HepG2 (cell line): ENCODE results near the gene FAM118A. TPM values are rescaled to one million over a fixed set of nuclear protein-coding genes. Genes with fewer than 3 reads are reported as not detected.

Source experiments
- ATAC-seq: fragments of 200-7000 bp; cut with Tn5 transposase; 3 replicates; pipeline ENCODE4 v1.9.1; 2020; ENCODE audit warnings: mild to moderate bottlenecking, moderate library complexity
- BruUV-seq: library from RNA; stranded (reverse); fragments of 400-500 nt; replicated peaks from 2 replicates; lab custom pipeline; 2021; lab: Mats Ljungman, UMichigan
- CTCF ChIA-PET: fragments of 300-600 bp; formaldehyde crosslinking; extraction: SDS; loops from one replicate; lab custom pipeline; 2021; ENCODE audit warnings: low total read pairs, inconsistent platforms, low intra/inter-chr PET ratio; lab: Yijun Ruan, JAX
- POLR2A ChIA-PET: fragments of 350-600 bp; sonication (Branson Sonifier 250); formaldehyde crosslinking; loops from one replicate; lab custom pipeline; 2020; ENCODE audit warnings: antibody characterized with exemption, inconsistent platforms; lab: Yijun Ruan, JAX
- DNase-seq: peaks from one replicate; pipeline ENCODE4 v3.0.0-alpha.2; 2015; ENCODE audit warnings: low spot score
- FAIRE-seq: peaks from 3 replicates; lab custom pipeline; 2011; peaks lifted over from hg19 to GRCh38; lab: Jason Lieb, UNC
- H2AFZ ChIP-seq: one replicate; pipeline ENCODE4 v1.6.1; 2011; ENCODE audit warnings: low read length, inconsistent platforms
- H3K27ac ChIP-seq: fragments of 300-600 bp; 3 replicates; pipeline ENCODE4 v1.8.0; 2011; ENCODE audit warnings: mixed run types, mild to moderate bottlenecking, mixed read lengths, low read length, inconsistent platforms; ENCODE audit not compliant: insufficient read depth; ENCODE audit errors: extremely low read length
- H3K27me3 ChIP-seq, 2 experiments: fragments of 200-600 bp in 1 of 2; 2 replicates in 1 of 2; 3 replicates in 1 of 2; pipeline versions ENCODE4 v1.6.0 to v1.8.0; 2011; ENCODE audit warnings: low read length in 2 of 2, mild to moderate bottlenecking in 2 of 2, moderate library complexity in 2 of 2, inconsistent platforms in 1 of 2; ENCODE audit not compliant: insufficient read depth in 2 of 2, control insufficient read depth in 1 of 2
- H3K36me3 ChIP-seq, 2 experiments: fragments of 200-600 bp in 1 of 2; replicated peaks in 1 of 2; 2 replicates in 1 of 2; 3 replicates in 1 of 2; pipeline versions ENCODE4 v1.5.1 to v1.8.0; 2011; ENCODE audit warnings: low read length in 2 of 2, inconsistent platforms in 1 of 2; ENCODE audit not compliant: insufficient read depth in 2 of 2, control insufficient read depth in 1 of 2
- H3K4me1 ChIP-seq: 2 replicates; pipeline ENCODE4 v1.5.1; 2012; ENCODE audit warnings: low read length, inconsistent platforms; ENCODE audit not compliant: insufficient read depth
- H3K4me2 ChIP-seq: 2 replicates; pipeline ENCODE4 v1.6.0; 2011; ENCODE audit warnings: low read depth, low read length, inconsistent platforms
- H3K4me3 ChIP-seq, 3 experiments: fragments of 200-600 bp in 1 of 3; sonication (generic), shearing (Covaris generic) in 1 of 3; replicated peaks in 1 of 3; 2 replicates each; pipeline ENCODE4 v1.5.1; 2011 to 2016; ENCODE audit warnings: low read length in 3 of 3, inconsistent platforms in 2 of 3, low read depth in 2 of 3, mild to moderate bottlenecking in 2 of 3, control low read depth in 1 of 3, mixed read lengths in 1 of 3; ENCODE audit not compliant: insufficient read depth in 1 of 3
- H3K79me2 ChIP-seq: one replicate; pipeline ENCODE4 v1.6.1; 2011; ENCODE audit warnings: low read length, inconsistent platforms; ENCODE audit not compliant: insufficient read depth
- H3K9ac ChIP-seq: 2 replicates; pipeline ENCODE4 v1.6.0; 2011; ENCODE audit warnings: mild to moderate bottlenecking, low read depth, low read length, inconsistent platforms; ENCODE audit not compliant: insufficient read depth
- H3K9me3 ChIP-seq: 2 replicates; pipeline ENCODE4 v1.5.1; 2012; ENCODE audit warnings: mild to moderate bottlenecking, low read length
- H4K20me1 ChIP-seq: 2 replicates; pipeline ENCODE4 v1.6.0; 2011; ENCODE audit warnings: inconsistent platforms, mild to moderate bottlenecking, low read length, moderate library complexity; ENCODE audit not compliant: insufficient read depth
- GABPA ChIP-seq, 2 experiments: IDR thresholded peaks; 2 replicates each; pipeline ENCODE4 v1.6.1; 2011 to 2016; ENCODE audit warnings: low read depth in 2 of 2, low read length in 1 of 2, missing biosample characterization in 1 of 2, missing genetic modification characterization in 1 of 2
- HNF4A ChIP-seq: sonication (generic); formaldehyde crosslinking; IDR thresholded peaks from 2 replicates; pipeline ENCODE4 v1.4.0; 2020; ENCODE audit warnings: missing genetic modification reagents
- WGBS: methylation state at CpG from one replicate; pipeline ENCODE4 v1.1.6; 2017; ENCODE audit warnings: low lambda C conversion rate; 5-methylcytosine and 5-hydroxymethylcytosine counted together
- in situ Hi-C: cut with HindIII; loops from 2 replicates; pipeline ENCODE4 v1.10.0; 2017; ENCODE audit warnings: low pct_unique_long_range_greater_than_20kb; ENCODE audit not compliant: extremely low pct_ligation_motif_present
- intact Hi-C: fragments of 100-400 bp; cut with micrococcal nuclease; formaldehyde crosslinking; loops from one replicate; pipeline ENCODE4 v1.10.0; 2022; ENCODE audit not compliant: unreplicated experiment
- polyA plus RNA-seq, 8 experiments: library from polyadenylated mRNA; depleted of rRNA in 3 of 8; stranded (reverse) in 7 of 8; unstranded in 1 of 8; fragments of >200 nt; fragmentation: Illumina TruSeq in 4 of 8; extraction: Trizol in 4 of 8; gene quantifications; 2 replicates each; pipeline versions ENCODE4 v1.2.1 to v1.2.3, GENCODE V29; 2011 to 2016; ENCODE audit warnings: low read depth in 4 of 8, missing spikeins in 1 of 8, mixed read lengths in 1 of 8; ENCODE audit not compliant: insufficient read depth in 1 of 8
- total RNA-seq, 5 experiments: library from RNA; depleted of rRNA; stranded (reverse); fragments of >200 nt; fragmentation: Illumina TruSeq; extraction: Trizol; gene quantifications; 2 replicates each; pipeline ENCODE4 v1.2.3, GENCODE V29; 2016; ENCODE audit warnings: low read depth in 1 of 5
- TF ChIP-seq, protein P1 (sequence below): sonication (generic); formaldehyde crosslinking; IDR thresholded peaks from 2 replicates; pipeline ENCODE4 v1.4.0; 2020; ENCODE audit warnings: missing genetic modification reagents
- TF ChIP-seq, protein P2 (sequence below): IDR thresholded peaks from 2 replicates; pipeline ENCODE4 v1.6.1; 2016; ENCODE audit warnings: mild to moderate bottlenecking

FAM118A gene
- total and polyA plus RNA-seq, 2 of the 13 experiments (the other 11 are each of a cell fraction or from before 2014, with no cell fraction given), result 36.7 to 48.2 TPM

DNA sequence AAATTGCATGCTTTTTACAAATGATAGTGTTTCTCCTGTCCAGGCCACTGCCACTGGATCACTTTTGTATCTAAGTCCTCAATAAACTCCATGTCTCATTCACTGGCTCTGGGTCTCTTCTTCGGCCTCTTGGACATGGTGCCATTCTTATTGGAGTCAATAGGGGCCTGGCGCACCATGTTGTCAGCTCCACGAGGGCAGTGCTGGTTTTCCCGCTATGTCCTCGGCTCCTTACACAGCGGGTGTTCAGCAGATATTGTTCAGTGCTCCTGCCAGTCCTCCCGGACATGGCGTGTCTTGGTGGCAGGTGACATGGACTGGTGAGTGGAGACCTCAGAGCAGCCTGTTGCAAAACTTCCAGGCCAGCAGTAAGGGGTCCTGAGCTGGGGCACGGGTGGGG lies 3.6 kb upstream of the FAM118A start (continued):
- TF ChIP-seq, protein P1, sequence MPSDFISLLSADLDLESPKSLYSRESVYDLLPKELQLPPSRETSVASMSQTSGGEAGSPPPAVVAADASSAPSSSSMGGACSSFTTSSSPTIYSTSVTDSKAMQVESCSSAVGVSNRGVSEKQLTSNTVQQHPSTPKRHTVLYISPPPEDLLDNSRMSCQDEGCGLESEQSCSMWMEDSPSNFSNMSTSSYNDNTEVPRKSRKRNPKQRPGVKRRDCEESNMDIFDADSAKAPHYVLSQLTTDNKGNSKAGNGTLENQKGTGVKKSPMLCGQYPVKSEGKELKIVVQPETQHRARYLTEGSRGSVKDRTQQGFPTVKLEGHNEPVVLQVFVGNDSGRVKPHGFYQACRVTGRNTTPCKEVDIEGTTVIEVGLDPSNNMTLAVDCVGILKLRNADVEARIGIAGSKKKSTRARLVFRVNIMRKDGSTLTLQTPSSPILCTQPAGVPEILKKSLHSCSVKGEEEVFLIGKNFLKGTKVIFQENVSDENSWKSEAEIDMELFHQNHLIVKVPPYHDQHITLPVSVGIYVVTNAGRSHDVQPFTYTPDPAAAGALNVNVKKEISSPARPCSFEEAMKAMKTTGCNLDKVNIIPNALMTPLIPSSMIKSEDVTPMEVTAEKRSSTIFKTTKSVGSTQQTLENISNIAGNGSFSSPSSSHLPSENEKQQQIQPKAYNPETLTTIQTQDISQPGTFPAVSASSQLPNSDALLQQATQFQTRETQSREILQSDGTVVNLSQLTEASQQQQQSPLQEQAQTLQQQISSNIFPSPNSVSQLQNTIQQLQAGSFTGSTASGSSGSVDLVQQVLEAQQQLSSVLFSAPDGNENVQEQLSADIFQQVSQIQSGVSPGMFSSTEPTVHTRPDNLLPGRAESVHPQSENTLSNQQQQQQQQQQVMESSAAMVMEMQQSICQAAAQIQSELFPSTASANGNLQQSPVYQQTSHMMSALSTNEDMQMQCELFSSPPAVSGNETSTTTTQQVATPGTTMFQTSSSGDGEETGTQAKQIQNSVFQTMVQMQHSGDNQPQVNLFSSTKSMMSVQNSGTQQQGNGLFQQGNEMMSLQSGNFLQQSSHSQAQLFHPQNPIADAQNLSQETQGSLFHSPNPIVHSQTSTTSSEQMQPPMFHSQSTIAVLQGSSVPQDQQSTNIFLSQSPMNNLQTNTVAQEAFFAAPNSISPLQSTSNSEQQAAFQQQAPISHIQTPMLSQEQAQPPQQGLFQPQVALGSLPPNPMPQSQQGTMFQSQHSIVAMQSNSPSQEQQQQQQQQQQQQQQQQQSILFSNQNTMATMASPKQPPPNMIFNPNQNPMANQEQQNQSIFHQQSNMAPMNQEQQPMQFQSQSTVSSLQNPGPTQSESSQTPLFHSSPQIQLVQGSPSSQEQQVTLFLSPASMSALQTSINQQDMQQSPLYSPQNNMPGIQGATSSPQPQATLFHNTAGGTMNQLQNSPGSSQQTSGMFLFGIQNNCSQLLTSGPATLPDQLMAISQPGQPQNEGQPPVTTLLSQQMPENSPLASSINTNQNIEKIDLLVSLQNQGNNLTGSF, result no peak
- TF ChIP-seq, protein P2, sequence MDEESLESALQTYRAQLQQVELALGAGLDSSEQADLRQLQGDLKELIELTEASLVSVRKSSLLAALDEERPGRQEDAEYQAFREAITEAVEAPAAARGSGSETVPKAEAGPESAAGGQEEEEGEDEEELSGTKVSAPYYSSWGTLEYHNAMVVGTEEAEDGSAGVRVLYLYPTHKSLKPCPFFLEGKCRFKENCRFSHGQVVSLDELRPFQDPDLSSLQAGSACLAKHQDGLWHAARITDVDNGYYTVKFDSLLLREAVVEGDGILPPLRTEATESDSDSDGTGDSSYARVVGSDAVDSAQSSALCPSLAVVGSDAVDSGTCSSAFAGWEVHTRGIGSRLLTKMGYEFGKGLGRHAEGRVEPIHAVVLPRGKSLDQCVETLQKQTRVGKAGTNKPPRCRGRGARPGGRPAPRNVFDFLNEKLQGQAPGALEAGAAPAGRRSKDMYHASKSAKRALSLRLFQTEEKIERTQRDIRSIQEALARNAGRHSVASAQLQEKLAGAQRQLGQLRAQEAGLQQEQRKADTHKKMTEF (CRISPR knock-in tag), result no peak

DNA sequence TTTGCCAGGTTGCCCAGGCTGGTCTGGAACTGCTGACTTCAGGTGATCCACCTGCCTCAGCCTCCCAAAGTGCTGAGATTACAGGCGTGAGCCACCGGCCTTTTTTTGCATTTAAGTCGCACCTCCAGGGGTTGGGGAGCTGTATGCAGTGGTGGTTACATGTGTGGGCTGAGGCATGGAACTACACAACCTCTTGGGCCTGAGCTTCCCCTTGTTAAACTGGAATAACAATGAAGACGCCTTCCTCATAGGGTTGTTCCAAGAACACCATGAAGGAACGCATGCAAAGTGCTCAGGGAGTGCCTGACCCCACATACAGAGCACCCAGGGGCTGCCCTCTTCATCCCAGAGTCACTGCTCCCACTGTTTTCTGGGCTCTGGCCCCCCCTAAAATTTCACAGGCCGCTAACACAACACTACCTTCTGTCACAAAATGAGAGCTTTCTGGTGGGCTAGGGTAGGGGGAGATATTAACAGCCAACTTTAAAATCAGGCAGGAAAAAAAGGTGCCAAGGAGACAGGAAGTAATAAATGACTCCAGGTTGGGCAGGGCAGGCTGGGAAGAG lies 1.3 kb upstream of the FAM118A start:
- DNase-seq (no peak), ATAC-seq (no peak), FAIRE-seq (no peak)
- in situ Hi-C loops, result loop anchor here (5.0 kb wide), 1 partner anchor 36 kb away; no protein-coding TSS in a partner anchor
- peaks cover 33% of the 10 kb centered on the region for H3K79me2 ChIP-seq
- intact Hi-C loops, result loop anchor here (2.0 kb wide), 1 partner anchor 30 kb away; no protein-coding TSS in a partner anchor
- TF ChIP-seq HNF4A (CRISPR knock-in tag) (no peak), GABPA (IDR thresholded peaks at IDR 0.05; ENCODE audit: low read depth, low read length) (no peak), GABPA (CRISPR knock-in tag; IDR thresholded peaks at IDR 0.05; ENCODE audit: low read depth) (peak; percentile 29; the same call in 1 of the 2 replicates)
- H3K27me3 ChIP-seq, result no peaks in the 10 kb centered on the region
- 90% methylated on average over 5 of the region's 6 CpGs for WGBS
- no peak overlapping the region for H2AFZ ChIP-seq
- peak overlapping the region; percentile 65 for H3K9ac ChIP-seq
- no peak overlapping the region for H3K4me3 ChIP-seq
- no TSS peak for BruUV-seq
- H3K4me2 ChIP-seq, result peak overlapping the region; percentile 89; the same call in 1 of the 2 replicates
- ChIA-PET POLR2A (interaction anchor here (2.3 to 6.7 kb wide), 2 partner anchors 35 kb away, joined by 12 to 56 read pairs; no protein-coding TSS in a partner anchor), CTCF (no interaction called here)
- peaks cover 15% of the 10 kb centered on the region; the same call in 1 of the 2 replicates for H4K20me1 ChIP-seq
- H3K4me1 ChIP-seq, result peaks cover 59% of the 10 kb centered on the region
- peaks cover 0 to 10% of the 10 kb centered on the region in 2 experiments; a peak in 1 of 5 replicates for H3K36me3 ChIP-seq
- no peaks in the 10 kb centered on the region for H3K9me3 ChIP-seq
- peak overlapping the region; percentile 75 for H3K27ac ChIP-seq
